H9 (cell line): ENCODE measurements around the gene SNAP25. TPM values are rescaled to one million over a fixed set of nuclear protein-coding genes. Genes with fewer than 3 reads are reported as not detected.

Experiments
- DNase-seq: peaks from one replicate; pipeline ENCODE4 v3.0.0-alpha.2; 2017
- H2AFZ ChIP-seq: one replicate; pipeline ENCODE4 v1.6.1; 2013; ENCODE audit warnings: mild to moderate bottlenecking, low read length, control low read depth, moderate library complexity
- H2AK5ac ChIP-seq: 2 replicates; pipeline ENCODE4 v1.6.1; 2013; ENCODE audit warnings: low read length, control low read depth, mixed read lengths; ENCODE audit not compliant: insufficient read length
- H2BK120ac ChIP-seq: one replicate; pipeline ENCODE4 v1.6.1; 2013; ENCODE audit warnings: low read depth, mild to moderate bottlenecking, low read length, control low read depth, inconsistent platforms; ENCODE audit not compliant: poor library complexity, severe bottlenecking
- H2BK12ac ChIP-seq: 2 replicates; pipeline ENCODE4 v1.6.1; 2013; ENCODE audit warnings: low read length, control low read depth, mixed read lengths, low read depth; ENCODE audit not compliant: insufficient read length
- H2BK15ac ChIP-seq: 2 replicates; pipeline ENCODE4 v1.6.1; 2013; ENCODE audit warnings: low read depth, low read length, control low read depth
- H2BK20ac ChIP-seq: one replicate; pipeline ENCODE4 v1.6.1; 2013; ENCODE audit warnings: low read depth, mild to moderate bottlenecking, low read length, control low read depth, inconsistent platforms; ENCODE audit not compliant: poor library complexity, severe bottlenecking
- H2BK5ac ChIP-seq: 2 replicates; pipeline ENCODE4 v1.6.1; 2013; ENCODE audit warnings: low read length, control low read depth, mixed read lengths; ENCODE audit not compliant: insufficient read length
- H3K14ac ChIP-seq: 2 replicates; pipeline ENCODE4 v1.6.1; 2013; ENCODE audit warnings: low read length, control low read depth; ENCODE audit not compliant: insufficient read depth
- H3K18ac ChIP-seq: 2 replicates; pipeline ENCODE4 v1.6.1; 2013; ENCODE audit warnings: low read depth, mild to moderate bottlenecking, mixed read lengths, low read length, control low read depth; ENCODE audit not compliant: insufficient read length
- H3K23ac ChIP-seq: 2 replicates; pipeline ENCODE4 v1.6.1; 2013; ENCODE audit warnings: low read length, control low read depth, mixed read lengths, low read depth; ENCODE audit not compliant: insufficient read length
- H3K23me2 ChIP-seq: 2 replicates; pipeline ENCODE4 v1.6.1; 2013; ENCODE audit warnings: low read depth, mild to moderate bottlenecking, mixed read lengths, low read length, control low read depth; ENCODE audit not compliant: insufficient read length, poor library complexity, severe bottlenecking
- H3K27ac ChIP-seq: 2 replicates; pipeline ENCODE4 v1.5.1; 2013; ENCODE audit warnings: low read length, control low read depth, mixed read lengths, low read depth; ENCODE audit not compliant: insufficient read length
- H3K27me3 ChIP-seq: 2 replicates; pipeline ENCODE4 v1.6.1; 2013; ENCODE audit warnings: low read length, control low read depth, inconsistent platforms; ENCODE audit not compliant: insufficient read depth
- H3K4ac ChIP-seq: 2 replicates; pipeline ENCODE4 v1.6.1; 2013; ENCODE audit warnings: low read depth, mild to moderate bottlenecking, control low read depth, inconsistent platforms, low read length, moderate library complexity
- H3K4me1 ChIP-seq: 2 replicates; pipeline ENCODE4 v1.6.1; 2013; ENCODE audit warnings: low read length, control low read depth, inconsistent platforms; ENCODE audit not compliant: insufficient read depth
- H3K4me2 ChIP-seq: 2 replicates; pipeline ENCODE4 v1.6.1; 2013; ENCODE audit warnings: low read length, control low read depth, mixed read lengths; ENCODE audit not compliant: insufficient read length, insufficient read depth
- H3K56ac ChIP-seq: 2 replicates; pipeline ENCODE4 v1.6.1; 2013; ENCODE audit warnings: low read depth, mild to moderate bottlenecking, mixed read lengths, low read length, control low read depth; ENCODE audit not compliant: insufficient read length
- H3K79me1 ChIP-seq: 2 replicates; pipeline ENCODE4 v1.6.1; 2013; ENCODE audit warnings: low read depth, mild to moderate bottlenecking, moderate library complexity, low read length, control low read depth, inconsistent platforms; ENCODE audit not compliant: insufficient read depth, poor library complexity, severe bottlenecking
- H3K79me2 ChIP-seq: 2 replicates; pipeline ENCODE4 v1.6.1; 2013; ENCODE audit warnings: low read length, control low read depth, inconsistent platforms; ENCODE audit not compliant: insufficient read depth
- H3K9ac ChIP-seq: 2 replicates; pipeline ENCODE4 v1.6.1; 2013; ENCODE audit warnings: low read length, control low read depth, mixed read lengths; ENCODE audit not compliant: insufficient read length; ENCODE audit errors: extremely low read depth
- H3K9me3 ChIP-seq: one replicate; pipeline ENCODE4 v1.6.1; 2013; ENCODE audit warnings: low read depth, low read length, inconsistent platforms; ENCODE audit not compliant: control insufficient read depth
- H3T11ph ChIP-seq: one replicate; pipeline ENCODE4 v1.6.1; 2013; ENCODE audit warnings: mild to moderate bottlenecking, low read length, control low read depth, inconsistent platforms
- H4K20me1 ChIP-seq: one replicate; pipeline ENCODE4 v1.6.1; 2013; ENCODE audit not compliant: control insufficient read depth, insufficient read length, insufficient read depth
- H4K5ac ChIP-seq: 2 replicates; pipeline ENCODE4 v1.6.1; 2013; ENCODE audit warnings: low read depth, mild to moderate bottlenecking, mixed read lengths, low read length, control low read depth; ENCODE audit not compliant: insufficient read length
- H4K8ac ChIP-seq: replicated peaks from 2 replicates; pipeline ENCODE4 v1.6.1; 2013; ENCODE audit warnings: low read length, control low read depth, mixed read lengths, low read depth; ENCODE audit not compliant: insufficient read length
- H4K91ac ChIP-seq: 2 replicates; pipeline ENCODE4 v1.6.1; 2013; ENCODE audit warnings: low read depth, mild to moderate bottlenecking, moderate library complexity, mixed read lengths, low read length, control low read depth; ENCODE audit not compliant: insufficient read length
- H3K27ac Mint-ChIP-seq, 3 experiments: 2 replicates in 2 of 3; 3 replicates in 1 of 3; pipeline ENCODE4 v1.8.0; 2020 to 2021; ENCODE audit warnings: mixed read lengths in 3 of 3, mild to moderate bottlenecking in 1 of 3, moderate library complexity in 1 of 3
- H3K27me3 Mint-ChIP-seq: 2 replicates; pipeline ENCODE4 v1.8.0; 2021; ENCODE audit warnings: low read depth, mild to moderate bottlenecking, moderate library complexity, mixed read lengths
- H3K36me3 Mint-ChIP-seq, 3 experiments: 2 replicates in 2 of 3; 3 replicates in 1 of 3; pipeline ENCODE4 v1.8.0; 2020 to 2021; ENCODE audit warnings: low read depth in 3 of 3, mixed read lengths in 3 of 3; ENCODE audit not compliant: insufficient read depth in 1 of 3
- H3K4me1 Mint-ChIP-seq, 2 experiments: 2 replicates each; pipeline ENCODE4 v1.8.0; 2020; ENCODE audit warnings: mixed read lengths in 2 of 2
- H3K4me3 Mint-ChIP-seq, 2 experiments: 2 replicates in 1 of 2; 3 replicates in 1 of 2; pipeline ENCODE4 v1.8.0; 2020 to 2021; ENCODE audit warnings: mild to moderate bottlenecking in 2 of 2, mixed read lengths in 2 of 2, moderate library complexity in 1 of 2
- H3K9me3 Mint-ChIP-seq, 2 experiments: 2 replicates in 1 of 2; 3 replicates in 1 of 2; pipeline ENCODE4 v1.8.0; 2020; ENCODE audit warnings: mild to moderate bottlenecking in 2 of 2, mixed read lengths in 2 of 2, moderate library complexity in 1 of 2
- CTCF ChIP-seq: fragments of 200-600 bp; sonication (generic); conservative IDR thresholded peaks from 3 replicates; pipeline ENCODE4 v1.8.0; 2021; ENCODE audit warnings: antibody characterized with exemption, mild to moderate bottlenecking
- WGBS: extraction: QIAGEN DNeasy Blood & Tissue Kit; methylation state at CpG from one replicate; pipeline ENCODE4 v1.1.7; 2013; ENCODE audit warnings: missing lambda C conversion rate, low lambda C conversion rate, mixed read lengths; ENCODE audit not compliant: insufficient read length; ENCODE audit errors: extremely low coverage; 5-methylcytosine and 5-hydroxymethylcytosine counted together
- total RNA-seq: library from RNA; stranded (reverse); gene quantifications from 2 replicates; pipeline ENCODE4 v1.2.1, GENCODE V29; 2021

SNAP25 gene
- total RNA-seq, 1 experiment from 2014 or later = 0.13 TPM

GRCh38 chr20:10263385-10264165, 44.9 kb downstream of the SNAP25 start:
- no peak overlapping the region for H2AK5ac ChIP-seq
- Mint-ChIP-seq H3K27ac (0 out of 7 replicates have a peak overlapping the region, but pooled peaks of 1 of the 3 experiments have one; percentile 25), H3K4me3 (no peak overlapping the region), H3K9me3 (no peaks in the 10 kb centered on the region; a peak in 1 of 5 replicates), H3K27me3 (peaks cover 12% of the 10 kb centered on the region), H3K36me3 (no peaks in the 10 kb centered on the region), H3K4me1 (peaks cover 44 to 45% of the 10 kb centered on the region in 2 experiments)
- H2BK5ac ChIP-seq = no peak overlapping the region
- H3K4ac ChIP-seq = no peak overlapping the region
- no peak overlapping the region for H2BK12ac ChIP-seq
- H2BK15ac ChIP-seq = no peak overlapping the region
- H2AFZ ChIP-seq = no peak overlapping the region
- no peak overlapping the region for H3K14ac ChIP-seq
- no peaks in the 10 kb centered on the region for H3K9me3 ChIP-seq
- no peak overlapping the region for H4K91ac ChIP-seq
- no peaks in the 10 kb centered on the region for H4K20me1 ChIP-seq
- no peak overlapping the region for H3K56ac ChIP-seq
- no peak overlapping the region for H3T11ph ChIP-seq
- no peak overlapping the region for H2BK120ac ChIP-seq
- H3K23me2 ChIP-seq = no peaks in the 10 kb centered on the region
- no peak for TF ChIP-seq CTCF
- H3K4me1 ChIP-seq = peaks cover 9% of the 10 kb centered on the region; the same call in 1 of the 2 replicates
- H3K4me2 ChIP-seq = no peak overlapping the region
- no peak overlapping the region for H2BK20ac ChIP-seq
- H3K23ac ChIP-seq = no peak overlapping the region
- no CpG with 5 or more reads among the region's 7 CpGs for whole genome bisulfite sequencing
- no peak overlapping the region for H4K8ac ChIP-seq
- H3K27me3 ChIP-seq = no peaks in the 10 kb centered on the region
- no peak for DNase-seq
- no peaks in the 10 kb centered on the region for H3K79me2 ChIP-seq
- no peak overlapping the region for H3K18ac ChIP-seq
- H3K27ac ChIP-seq = no peak overlapping the region
- no peak overlapping the region for H3K9ac ChIP-seq
- no peaks in the 10 kb centered on the region for H3K79me1 ChIP-seq
- no peak overlapping the region for H4K5ac ChIP-seq
